ENCODE data around the gene CACNA1B.
"Not testable (repeated sequence)": the region's sequence is repeated elsewhere in the genome, so short reads cannot be mapped to it uniquely, and the experiment has no call there.

The CACNA1B gene

DNA sequence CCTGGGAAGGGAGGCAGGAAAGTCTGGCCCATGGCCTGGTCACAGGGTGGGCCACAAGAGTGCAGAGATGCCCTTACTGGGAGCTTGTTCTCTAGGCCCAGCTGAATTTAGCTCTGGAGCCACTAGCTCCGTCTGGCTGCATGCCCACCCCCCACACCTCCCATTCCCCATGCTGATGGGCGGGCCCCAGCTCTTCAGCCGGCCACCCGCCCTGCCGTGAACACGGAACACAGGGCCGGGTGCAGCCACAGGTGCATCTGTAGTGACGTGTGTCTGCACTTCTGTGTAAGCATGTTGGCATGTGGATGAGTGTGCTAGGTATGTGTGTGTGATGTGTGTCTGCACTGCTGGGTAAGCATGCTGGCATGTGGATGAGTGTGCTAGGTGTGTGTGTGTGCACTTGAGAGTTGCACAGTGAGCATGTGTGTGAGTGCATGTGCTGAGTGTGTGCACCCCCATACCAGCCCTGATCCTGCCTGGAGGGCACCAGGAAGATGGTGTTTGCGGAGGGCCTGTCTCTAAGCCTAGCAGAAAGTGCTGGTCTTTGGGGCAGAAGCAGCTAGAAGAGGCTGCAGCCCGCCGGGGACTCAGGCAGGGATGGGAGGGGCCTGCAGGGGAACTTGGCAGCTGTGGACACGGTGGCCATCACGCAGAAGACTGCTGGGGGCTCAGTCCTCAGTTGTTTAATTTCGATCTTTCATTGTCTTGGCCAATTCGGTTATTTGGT lies 136.4 kb downstream of the CACNA1B start:
- peaks cover 3% of the 10 kb centered on the region; the same call in 1 of the 2 replicates for H3K36me3 ChIP-seq
- H3K27ac ChIP-seq: no peak overlapping the region
- H3K4me3 ChIP-seq (ENCODE audit: low read depth, low read length): no peak overlapping the region
- no peak for TF ChIP-seq CTCF (IDR thresholded peaks at IDR 0.05; ENCODE audit: low read depth, low read length)
- DNase-seq: no peak
- no peaks in the 10 kb centered on the region for H3K27me3 ChIP-seq (ENCODE audit: insufficient read depth, low read depth, severe bottlenecking)
- H3K9me3 ChIP-seq (ENCODE audit: severe bottlenecking): no peaks in the 10 kb centered on the region

DNA sequence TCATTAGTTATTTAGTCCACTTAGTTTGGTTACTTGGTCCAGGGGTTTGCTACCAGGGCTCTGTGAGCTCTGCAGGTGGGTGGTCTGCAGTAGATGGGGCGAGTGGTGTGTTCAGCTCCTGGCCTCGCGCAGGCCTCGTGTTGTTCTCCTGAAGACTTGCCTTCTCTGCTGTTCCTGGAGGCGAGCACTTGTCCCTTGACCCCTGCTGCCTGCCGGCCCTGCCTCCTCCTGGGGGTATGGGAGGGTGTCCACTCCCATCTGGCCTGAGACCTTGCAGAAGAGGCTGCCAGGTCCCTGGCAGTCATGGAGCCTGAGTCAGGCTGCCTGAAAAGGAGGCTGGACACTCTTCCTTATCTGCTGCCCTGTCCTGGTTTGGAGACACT lies 137.0 kb downstream of the CACNA1B start:
- Histone ChIP-seq H3K27ac (no peak overlapping the region), H3K9me3 (ENCODE audit: severe bottlenecking) (no peaks in the 10 kb centered on the region), H3K36me3 (peaks cover 3% of the 10 kb centered on the region; the same call in 1 of the 2 replicates), H3K4me3 (ENCODE audit: low read depth, low read length) (no peak overlapping the region), H3K27me3 (ENCODE audit: insufficient read depth, low read depth, severe bottlenecking) (no peaks in the 10 kb centered on the region)
- no peak for DNase-seq
- TF ChIP-seq CTCF (IDR thresholded peaks at IDR 0.05; ENCODE audit: low read depth, low read length): no peak

- DNase-seq: no peak
- no peak for TF ChIP-seq CTCF (IDR thresholded peaks at IDR 0.05; ENCODE audit: low read depth, low read length)
- H3K9me3 ChIP-seq (ENCODE audit: severe bottlenecking): no peaks in the 10 kb centered on the region
- no peak overlapping the region for H3K4me3 ChIP-seq (ENCODE audit: low read depth, low read length)
- no peak overlapping the region for H3K27ac ChIP-seq
- no peaks in the 10 kb centered on the region for H3K27me3 ChIP-seq (ENCODE audit: insufficient read depth, low read depth, severe bottlenecking)
- peaks cover 3% of the 10 kb centered on the region; the same call in 1 of the 2 replicates for H3K36me3 ChIP-seq
Observed at GRCh38 chr9:138015021-138015829, 137.6 kb downstream of the CACNA1B start.

- DNase-seq: no peak
- peaks cover 3% of the 10 kb centered on the region; the same call in 1 of the 2 replicates for H3K36me3 ChIP-seq
- H3K27me3 ChIP-seq (ENCODE audit: insufficient read depth, low read depth, severe bottlenecking): no peaks in the 10 kb centered on the region
- H3K27ac ChIP-seq: no peak overlapping the region
- no peaks in the 10 kb centered on the region for H3K9me3 ChIP-seq (ENCODE audit: severe bottlenecking)
- no peak overlapping the region for H3K4me3 ChIP-seq (ENCODE audit: low read depth, low read length)
- TF ChIP-seq CTCF (IDR thresholded peaks at IDR 0.05; ENCODE audit: low read depth, low read length): no peak
Observed at GRCh38 chr9:138016406-138017187, 139.0 kb downstream of the CACNA1B start.

DNA sequence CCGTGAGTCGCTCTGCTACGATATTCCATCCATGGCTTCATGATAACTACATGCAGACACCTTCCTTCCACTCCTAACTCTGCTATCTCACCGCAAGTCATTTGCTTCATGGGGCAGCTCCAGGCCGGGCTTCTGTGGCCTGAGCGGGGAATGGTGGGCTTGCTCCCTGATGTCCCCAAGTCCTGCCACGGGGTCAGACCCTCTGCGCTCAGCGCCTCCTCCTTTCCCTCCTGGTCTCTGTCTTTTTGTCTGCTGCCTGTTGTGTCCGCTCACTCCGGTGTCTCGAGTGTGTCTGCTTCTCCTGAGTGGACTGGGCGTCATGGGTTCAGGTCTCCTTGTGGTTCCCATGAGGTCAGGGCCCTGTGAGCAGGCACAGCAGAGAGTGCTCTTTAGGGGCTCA lies 139.6 kb downstream of the CACNA1B start:
- TF ChIP-seq CTCF (IDR thresholded peaks at IDR 0.05; ENCODE audit: low read depth, low read length): no peak
- no peak overlapping the region for H3K27ac ChIP-seq
- H3K4me3 ChIP-seq (ENCODE audit: low read depth, low read length): no peak overlapping the region
- peaks cover 3% of the 10 kb centered on the region; the same call in 1 of the 2 replicates for H3K36me3 ChIP-seq
- no peak for DNase-seq
- no peaks in the 10 kb centered on the region for H3K9me3 ChIP-seq (ENCODE audit: severe bottlenecking)
- H3K27me3 ChIP-seq (ENCODE audit: insufficient read depth, low read depth, severe bottlenecking): no peaks in the 10 kb centered on the region

- H3K27me3 ChIP-seq (ENCODE audit: insufficient read depth, low read depth, severe bottlenecking); H3K27ac ChIP-seq; H3K4me3 ChIP-seq (ENCODE audit: low read depth, low read length); H3K36me3 ChIP-seq; DNase-seq; H3K9me3 ChIP-seq (ENCODE audit: severe bottlenecking): not testable (repeated sequence)
Observed at GRCh38 chr9:138019514-138019913, 141.9 kb downstream of the CACNA1B start.
